Caki2 (cell line): ENCODE results near the gene BLOC1S2. TPM values are rescaled to one million over a fixed set of nuclear protein-coding genes. Genes with fewer than 3 reads are reported as not detected.

Experiments
- DNase-seq: peaks from one replicate; pipeline ENCODE4 v3.0.0-alpha.2; 2015; ENCODE audit warnings: low read depth
- in situ Hi-C: cut with HindIII; loops from 2 replicates; pipeline ENCODE4 v1.10.0; 2016; ENCODE audit warnings: low sequenced_read_pairs, low pct_unique_long_range_greater_than_20kb, mixed read lengths
- total RNA-seq: library from RNA; depleted of rRNA; stranded (reverse); fragments of >200 nt; shearing (Covaris generic); gene quantifications from 2 replicates; pipeline ENCODE4 v1.2.3, GENCODE V29; 2014; ENCODE audit warnings: low replicate concordance; rRNA removed

Gene BLOC1S2
- total RNA-seq, 1 experiment from 2014 or later, result 54.4 TPM

DNA sequence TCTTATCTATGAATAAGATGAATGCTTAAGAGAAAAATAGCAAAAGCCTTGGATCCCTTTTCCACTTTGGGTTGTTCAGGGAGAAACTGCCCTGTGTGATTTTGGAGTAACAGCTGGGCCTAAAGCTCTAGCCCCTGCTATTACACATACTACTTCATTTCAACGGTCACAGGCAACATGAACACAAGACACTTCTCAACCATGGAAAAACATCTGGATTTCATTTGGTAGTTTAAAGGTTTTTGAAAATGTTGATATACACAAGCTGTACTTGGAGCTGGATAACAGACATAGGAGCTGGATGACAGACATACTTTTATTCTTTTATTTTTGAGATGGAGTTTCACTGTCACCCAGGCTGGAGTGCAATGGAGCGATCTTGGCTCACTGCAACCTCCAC is 54.4 kb downstream of the BLOC1S2 start:
- DNase-seq, result no peak
- in situ Hi-C loops, result no loop called here

DNA sequence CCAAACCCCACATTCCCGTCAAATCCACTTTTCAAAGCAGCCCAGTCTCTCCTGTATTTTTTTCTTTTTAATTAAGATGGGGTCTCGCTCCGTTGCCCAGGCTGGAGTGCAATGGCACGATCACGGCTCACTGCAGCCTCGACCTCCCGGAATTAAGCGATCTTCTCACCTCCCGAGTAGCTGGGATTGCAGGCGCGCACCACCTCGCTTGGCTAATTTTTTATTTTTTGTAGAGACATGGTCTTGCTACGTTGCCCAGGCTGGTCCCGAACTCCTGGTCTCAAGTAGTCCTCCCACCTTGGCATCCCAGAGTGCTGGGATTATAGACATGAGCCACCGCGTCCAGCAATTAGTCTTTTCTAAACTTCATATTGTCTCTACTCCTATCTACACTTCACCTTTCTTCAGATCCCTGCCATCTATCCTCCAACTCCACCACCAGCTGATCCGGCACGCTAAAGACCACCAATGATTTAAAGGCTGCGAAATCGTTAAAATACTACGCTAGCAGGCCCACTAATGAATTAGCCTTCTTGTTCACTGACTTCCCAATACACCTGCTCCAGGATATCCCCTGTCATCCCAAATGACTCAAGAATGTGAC is 56.6 kb downstream of the BLOC1S2 start:
- no peak for DNase-seq
- in situ Hi-C loops, result no loop called here

DNA sequence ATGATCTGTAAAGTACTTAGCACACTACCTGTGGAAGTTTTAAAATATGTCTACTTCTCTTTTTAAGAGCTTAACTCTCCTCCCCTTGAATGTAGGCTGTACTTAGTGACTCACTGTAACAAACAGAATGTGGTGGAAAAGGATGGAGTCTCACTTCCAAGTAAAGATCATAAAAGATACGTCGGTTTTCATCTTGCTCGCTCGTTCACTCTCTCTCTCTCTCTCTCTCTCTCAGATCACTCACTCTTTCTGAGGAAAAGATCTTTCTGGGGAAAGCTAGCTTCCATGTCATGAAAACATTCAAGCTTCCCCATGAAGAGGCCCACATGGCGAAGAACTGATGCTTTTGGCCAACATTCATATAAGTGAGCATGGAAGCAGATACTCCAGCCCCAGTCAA is 62.6 kb downstream of the BLOC1S2 start:
- no peak for DNase-seq
- in situ Hi-C loops, result no loop called here

Other genes with a start within 250 kb of the BLOC1S2 start
- gene CPN1, start 204.8 kb downstream of the BLOC1S2 start, total RNA-seq, result not detected in 2 replicates
- 31.4 and 33.6 TPM in 2 replicates for gene ERLIN1, start 100.7 kb downstream of the BLOC1S2 start, total RNA-seq
- gene CHUK, start 57.1 kb downstream of the BLOC1S2 start, total RNA-seq, result 10.8 and 11.0 TPM in 2 replicates
- gene CWF19L1, start 19.0 kb downstream of the BLOC1S2 start, total RNA-seq, result 28.5 and 39.6 TPM in 2 replicates
- not detected in 2 replicates for gene PKD2L1, start 43.5 kb upstream of the BLOC1S2 start, total RNA-seq
- gene SCD, start 60.6 kb upstream of the BLOC1S2 start, total RNA-seq, result 97.2 and 98.9 TPM in 2 replicates
- not detected in 2 replicates for gene WNT8B, start 176.3 kb upstream of the BLOC1S2 start, total RNA-seq
- 0.71 TPM in 1 of 2 replicates, not detected in the other for gene SEC31B, start 233.2 kb upstream of the BLOC1S2 start, total RNA-seq
- 132 and 185 TPM in 2 replicates for gene NDUFB8, start 243.2 kb upstream of the BLOC1S2 start, total RNA-seq
- 5.9 and 35.9 TPM in 2 replicates for gene HIF1AN, start 249.3 kb upstream of the BLOC1S2 start, total RNA-seq